Kidney epithelial cell (primary cell): Measurements from ENCODE around the gene VPS35. TPM values are rescaled to one million over a fixed set of nuclear protein-coding genes. Genes with fewer than 3 reads are reported as not detected.

Experiments
- DNase-seq: peaks from one replicate; pipeline ENCODE4 v3.0.0-alpha.2; 2010; ENCODE audit warnings: low read depth
- H3K27me3 ChIP-seq: 2 replicates; pipeline ENCODE4 v1.6.0; 2011; ENCODE audit warnings: low read length; ENCODE audit not compliant: control insufficient read depth, insufficient read depth
- H3K36me3 ChIP-seq: 2 replicates; pipeline ENCODE4 v1.5.1; 2011; ENCODE audit warnings: low read length; ENCODE audit not compliant: control insufficient read depth, insufficient read depth
- H3K4me3 ChIP-seq: 2 replicates; pipeline ENCODE4 v1.5.1; 2011; ENCODE audit warnings: low read depth, mild to moderate bottlenecking, control low read depth, low read length
- total RNA-seq: library from RNA; depleted of rRNA; stranded (reverse); fragments of >200 nt; gene quantifications from 2 replicates; pipeline ENCODE4 v1.2.3, GENCODE V29; 2015
- TF ChIP-seq, protein P1 (sequence below): IDR thresholded peaks from 2 replicates; pipeline ENCODE4 v1.5.1; 2011; ENCODE audit warnings: mild to moderate bottlenecking, moderate library complexity, low read length, control low read depth, inconsistent platforms; ENCODE audit not compliant: insufficient read depth, poor library complexity, severe bottlenecking

VPS35 gene
- total RNA-seq, 1 donor from 2014 or later: 147 TPM

- Histone ChIP-seq H3K27me3 (peaks cover 3% of the 10 kb centered on the region), H3K4me3 (no peak overlapping the region), H3K36me3 (no peaks in the 10 kb centered on the region)
- TF ChIP-seq, protein P1, sequence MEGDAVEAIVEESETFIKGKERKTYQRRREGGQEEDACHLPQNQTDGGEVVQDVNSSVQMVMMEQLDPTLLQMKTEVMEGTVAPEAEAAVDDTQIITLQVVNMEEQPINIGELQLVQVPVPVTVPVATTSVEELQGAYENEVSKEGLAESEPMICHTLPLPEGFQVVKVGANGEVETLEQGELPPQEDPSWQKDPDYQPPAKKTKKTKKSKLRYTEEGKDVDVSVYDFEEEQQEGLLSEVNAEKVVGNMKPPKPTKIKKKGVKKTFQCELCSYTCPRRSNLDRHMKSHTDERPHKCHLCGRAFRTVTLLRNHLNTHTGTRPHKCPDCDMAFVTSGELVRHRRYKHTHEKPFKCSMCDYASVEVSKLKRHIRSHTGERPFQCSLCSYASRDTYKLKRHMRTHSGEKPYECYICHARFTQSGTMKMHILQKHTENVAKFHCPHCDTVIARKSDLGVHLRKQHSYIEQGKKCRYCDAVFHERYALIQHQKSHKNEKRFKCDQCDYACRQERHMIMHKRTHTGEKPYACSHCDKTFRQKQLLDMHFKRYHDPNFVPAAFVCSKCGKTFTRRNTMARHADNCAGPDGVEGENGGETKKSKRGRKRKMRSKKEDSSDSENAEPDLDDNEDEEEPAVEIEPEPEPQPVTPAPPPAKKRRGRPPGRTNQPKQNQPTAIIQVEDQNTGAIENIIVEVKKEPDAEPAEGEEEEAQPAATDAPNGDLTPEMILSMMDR: no peak
- DNase-seq: no peak
These were observed 42.9 kb upstream of the VPS35 start for GRCh38 chr16:46731691-46732555.

GRCh38 chr16:46730801-46731690 lies 42.1 kb upstream of the VPS35 start:
- H3K36me3 ChIP-seq: no peaks in the 10 kb centered on the region
- peaks cover 3% of the 10 kb centered on the region for H3K27me3 ChIP-seq
- TF ChIP-seq, protein P1: no peak
- DNase-seq: no peak
- H3K4me3 ChIP-seq: no peak overlapping the region

- DNase-seq: no peak
- no peak overlapping the region for H3K4me3 ChIP-seq
- H3K27me3 ChIP-seq: peaks cover 3% of the 10 kb centered on the region
- TF ChIP-seq, protein P1: no peak
- no peaks in the 10 kb centered on the region for H3K36me3 ChIP-seq
These were observed 41.1 kb upstream of the VPS35 start for GRCh38 chr16:46730126-46730525.

- no peak for DNase-seq
- no peaks in the 10 kb centered on the region for H3K36me3 ChIP-seq
- peaks cover 3% of the 10 kb centered on the region for H3K27me3 ChIP-seq
- TF ChIP-seq, protein P1: no peak
- no peak overlapping the region for H3K4me3 ChIP-seq
These were observed 40.5 kb upstream of the VPS35 start for GRCh38 chr16:46729326-46729995.

- TF ChIP-seq, protein P1: no peak
- no peak for DNase-seq
- peaks cover 3% of the 10 kb centered on the region for H3K27me3 ChIP-seq
- H3K36me3 ChIP-seq: no peaks in the 10 kb centered on the region
- no peak overlapping the region for H3K4me3 ChIP-seq
These were observed 39.8 kb upstream of the VPS35 start for GRCh38 chr16:46728806-46729205.
